Islet of Langerhans (tissue), 1 donor: ENCODE results near the gene RASAL3.

ENCODE experiments used
- FAIRE-seq: peaks from one replicate; lab custom pipeline; 2011; peaks lifted over from hg19 to GRCh38; lab: Jason Lieb, UNC

Gene RASAL3

DNA sequence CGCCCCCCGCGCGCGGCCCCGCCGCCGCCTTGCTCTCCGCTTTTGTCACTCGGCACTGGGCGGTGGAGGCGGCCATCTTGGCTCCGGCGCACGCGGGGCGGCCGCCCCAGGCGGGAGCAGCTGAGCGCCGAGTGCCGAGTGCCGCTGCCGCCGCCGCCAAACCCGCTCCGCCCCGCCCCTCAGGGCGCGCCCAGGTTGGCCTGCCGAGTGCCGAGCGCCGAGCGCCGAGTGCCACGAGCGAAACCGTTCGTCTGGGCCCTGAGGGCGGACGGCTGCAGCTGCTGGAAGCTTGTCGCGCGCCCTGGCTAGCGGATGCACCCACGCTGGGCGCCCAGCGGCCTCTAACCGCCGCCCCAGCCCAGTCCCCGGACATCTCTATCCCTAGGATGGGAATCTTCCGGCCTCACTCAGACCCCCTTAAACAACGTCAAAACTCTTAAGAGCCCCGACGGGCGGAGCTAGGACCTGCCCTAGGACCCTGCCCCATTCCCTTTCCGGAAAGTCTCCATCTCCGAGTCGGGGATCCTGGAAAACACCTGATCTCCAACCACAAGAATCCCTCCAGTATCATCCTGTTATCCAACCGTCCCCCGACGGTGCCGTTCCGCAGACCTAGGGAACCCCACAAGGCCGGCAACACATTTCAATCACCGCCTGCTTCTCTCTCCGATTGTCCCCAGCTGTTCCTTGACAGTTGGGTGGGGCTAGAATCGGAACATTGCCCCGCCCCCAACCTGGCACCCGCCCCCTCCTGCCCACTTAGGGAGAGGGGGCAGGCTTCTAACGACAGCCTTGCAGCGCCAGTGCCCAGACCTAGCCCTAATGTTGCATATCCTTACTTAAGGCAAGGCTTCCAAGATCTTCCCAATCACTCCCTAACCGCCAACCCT is 31.5 kb downstream of the RASAL3 start:
- no peak for FAIRE-seq

DNA sequence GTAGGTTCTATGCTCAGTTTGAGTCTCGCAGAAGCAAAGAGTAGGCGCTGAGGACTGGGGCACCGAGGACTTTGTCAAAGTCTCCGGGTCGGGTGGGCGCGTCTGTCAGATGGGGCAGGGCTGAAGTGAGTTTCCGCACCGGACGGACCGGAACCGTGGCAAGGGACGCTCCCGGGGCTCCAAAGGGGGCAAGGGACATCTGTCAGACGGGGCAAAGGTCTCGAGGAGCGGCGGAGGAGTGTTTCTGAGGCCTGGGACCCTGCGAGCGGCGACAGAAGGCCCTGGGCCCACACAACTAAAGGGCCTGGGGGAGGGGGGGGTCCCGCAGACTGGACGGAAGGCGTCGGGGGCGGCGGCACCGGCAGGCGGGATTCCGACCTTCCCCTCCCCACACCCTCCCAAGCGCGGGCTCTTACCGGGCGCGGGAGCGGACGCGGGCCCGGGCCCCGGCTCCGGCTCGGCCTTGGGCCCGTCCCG is 32.3 kb downstream of the RASAL3 start:
- FAIRE-seq = no peak

DNA sequence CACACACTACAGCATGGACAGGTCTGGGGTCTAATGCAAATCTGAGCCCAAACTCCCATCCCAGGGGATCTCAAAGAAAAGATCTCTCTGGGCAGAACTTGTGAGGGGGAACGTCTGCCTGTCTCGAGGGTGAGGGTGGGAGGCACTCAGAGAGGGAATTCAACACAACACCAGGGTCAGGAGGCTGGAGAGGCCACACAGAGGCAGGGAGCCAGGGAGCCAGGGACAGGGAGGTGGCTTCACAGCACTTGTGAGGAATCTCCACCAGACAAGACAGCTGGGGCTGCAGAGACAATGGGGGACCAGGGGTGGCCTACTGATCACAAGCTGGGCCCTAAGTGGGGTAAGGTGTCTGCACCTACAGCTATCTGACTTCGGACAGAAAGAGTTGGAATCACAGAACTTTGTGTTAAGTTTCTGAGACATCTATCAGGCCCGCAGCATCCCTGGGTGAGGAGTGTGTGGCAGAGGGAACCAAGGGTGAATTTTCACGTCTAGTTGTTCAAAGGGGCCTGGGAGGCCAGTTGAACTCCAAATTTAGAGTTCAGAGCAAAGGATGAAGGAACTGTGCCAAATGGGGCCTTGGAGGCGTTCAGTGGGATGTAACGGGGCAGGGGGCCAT is 32.8 kb downstream of the RASAL3 start:
- FAIRE-seq = no peak

DNA sequence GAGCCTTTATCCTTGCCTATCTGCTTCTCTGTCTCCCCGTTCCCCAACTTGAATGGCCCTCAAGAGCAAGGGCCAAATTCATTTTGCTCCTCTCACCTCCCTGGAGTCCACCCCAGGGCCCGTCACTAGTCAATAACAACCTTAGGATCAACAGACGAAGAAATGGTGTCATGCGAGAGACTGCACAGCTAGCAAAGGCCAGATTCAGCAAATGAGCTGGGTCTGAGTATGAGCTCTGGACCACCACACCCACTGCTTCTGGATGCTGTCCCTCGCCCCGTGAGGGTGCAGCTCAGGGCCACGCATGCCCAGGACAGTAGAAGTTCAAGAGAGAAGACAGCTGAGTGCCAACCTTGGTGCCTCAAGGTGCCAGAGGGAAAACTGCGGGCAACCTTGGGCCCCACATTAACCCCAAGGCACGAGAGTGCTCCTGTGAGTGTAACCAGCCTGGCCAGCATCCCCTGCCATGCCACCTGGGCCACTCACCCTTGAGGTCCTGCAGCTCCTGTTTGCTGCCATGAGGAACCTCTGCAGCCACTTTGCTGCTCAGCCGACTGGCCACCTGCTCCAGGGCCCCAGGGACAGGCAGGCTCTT is 33.7 kb downstream of the RASAL3 start:
- no peak for FAIRE-seq

DNA sequence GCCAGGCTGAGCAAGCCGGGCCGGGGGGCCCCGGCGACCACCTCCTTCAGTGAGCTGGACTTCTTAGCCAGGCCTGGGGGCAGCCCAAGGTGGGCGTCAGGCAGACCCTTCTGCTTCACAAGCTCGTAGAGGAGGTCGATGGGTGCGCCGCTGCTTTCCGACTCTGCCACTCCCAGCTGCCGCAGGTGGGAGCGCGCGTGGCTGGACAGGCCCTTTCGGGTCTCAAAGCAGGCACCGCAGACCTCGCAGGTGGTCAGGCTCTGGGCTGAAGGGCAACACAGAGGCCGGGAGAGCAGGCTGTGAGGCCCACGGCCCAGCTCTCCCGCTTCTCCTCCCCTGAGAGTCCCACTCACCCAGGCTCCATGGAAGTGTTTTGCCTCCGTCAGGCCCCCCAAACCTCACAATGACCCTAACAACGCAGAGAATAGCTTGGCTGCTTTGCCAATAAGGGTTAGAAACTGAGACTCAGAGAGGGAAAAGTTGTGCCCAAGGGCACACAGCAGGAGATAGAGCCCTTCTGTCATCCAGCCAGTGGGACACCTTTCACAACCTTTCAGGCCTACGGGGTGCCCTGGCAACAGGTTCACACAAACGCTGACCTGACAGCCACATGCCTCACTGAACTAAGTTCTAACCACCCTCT is 34.4 kb downstream of the RASAL3 start:
- no peak for FAIRE-seq

DNA sequence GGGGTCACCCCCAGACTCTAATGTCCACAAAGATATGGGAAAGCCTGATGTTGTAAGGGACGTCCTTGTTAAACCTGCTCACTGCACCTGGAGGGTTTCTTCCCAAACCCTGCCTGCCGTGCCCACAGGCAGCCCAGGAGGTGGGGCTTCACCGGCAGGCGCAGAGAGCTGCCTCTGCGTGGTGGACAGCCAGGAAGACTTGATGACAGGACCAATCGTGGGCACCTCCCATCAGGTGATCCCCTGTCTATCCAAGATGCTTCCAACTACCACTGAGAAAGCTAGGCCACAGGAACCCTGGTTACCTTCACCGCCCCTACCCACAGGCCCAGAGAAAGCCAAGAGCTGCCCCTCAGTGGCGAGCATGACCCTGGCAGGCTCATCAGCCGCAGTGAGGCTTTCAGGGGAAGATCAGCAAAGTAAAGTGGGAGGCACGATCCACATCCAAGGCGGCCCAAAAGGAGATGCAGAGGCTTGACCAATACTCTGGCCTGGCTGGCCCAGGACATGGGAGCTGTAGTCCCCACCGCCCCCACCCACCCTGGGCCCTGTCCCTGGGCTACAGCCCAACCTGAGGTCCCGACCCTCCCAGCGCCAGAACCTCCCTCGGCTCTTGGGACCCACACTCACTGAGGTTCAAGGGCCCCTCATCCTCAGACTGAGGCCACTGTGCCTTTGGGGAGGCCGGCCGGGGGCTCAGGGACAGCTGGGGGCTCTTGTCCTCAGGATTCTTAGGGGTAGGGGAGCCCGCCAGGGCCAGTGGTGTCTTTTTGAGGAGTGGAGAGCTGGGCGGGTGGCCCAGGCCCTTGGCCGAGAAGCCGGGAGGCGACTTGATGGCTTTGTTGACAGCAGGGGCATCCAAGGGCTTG is 35.2 kb downstream of the RASAL3 start:
- FAIRE-seq = no peak

DNA sequence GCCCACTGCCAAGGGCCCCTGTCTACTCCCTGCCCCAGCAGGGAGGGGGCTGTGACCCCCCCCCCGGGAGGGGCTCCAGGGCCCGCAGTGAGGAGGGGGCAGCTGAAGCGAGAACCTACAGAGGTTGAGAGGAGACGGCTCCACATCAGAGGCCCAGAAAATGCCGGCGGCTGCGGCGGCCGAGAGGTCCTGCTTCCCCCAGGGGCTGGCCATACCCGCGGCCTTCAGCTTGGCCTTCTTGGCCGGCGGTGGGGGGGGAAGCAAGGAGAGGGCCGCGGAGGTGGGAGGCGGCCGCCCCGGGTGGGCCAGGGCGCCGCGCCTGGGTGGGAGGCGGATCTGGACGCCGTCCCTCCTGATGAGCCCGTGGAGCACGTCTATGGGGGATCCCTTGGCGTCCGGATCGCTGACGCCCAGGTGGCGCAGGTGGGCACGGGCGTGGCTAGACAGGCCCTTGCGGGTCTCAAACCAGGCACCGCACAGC is 36.3 kb downstream of the RASAL3 start:
- FAIRE-seq = no peak

DNA sequence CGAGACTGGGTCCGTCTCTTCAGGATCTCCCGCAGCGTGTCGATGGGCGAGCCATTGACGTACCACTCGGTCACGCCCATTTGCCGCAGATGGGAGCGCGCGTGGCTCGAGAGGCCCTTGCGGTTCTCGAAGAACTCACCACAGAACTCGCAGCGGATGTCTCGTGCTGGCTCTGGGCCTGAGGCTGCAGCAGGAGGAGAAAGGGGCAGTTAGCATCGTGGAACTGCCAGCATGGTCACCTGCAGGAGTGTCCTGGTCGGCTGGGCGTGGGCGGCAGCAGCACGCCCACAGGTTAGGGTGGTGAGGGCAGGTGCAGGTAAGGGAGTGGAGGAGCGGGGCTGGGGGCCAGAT is 37.0 kb downstream of the RASAL3 start:
- no peak for FAIRE-seq

DNA sequence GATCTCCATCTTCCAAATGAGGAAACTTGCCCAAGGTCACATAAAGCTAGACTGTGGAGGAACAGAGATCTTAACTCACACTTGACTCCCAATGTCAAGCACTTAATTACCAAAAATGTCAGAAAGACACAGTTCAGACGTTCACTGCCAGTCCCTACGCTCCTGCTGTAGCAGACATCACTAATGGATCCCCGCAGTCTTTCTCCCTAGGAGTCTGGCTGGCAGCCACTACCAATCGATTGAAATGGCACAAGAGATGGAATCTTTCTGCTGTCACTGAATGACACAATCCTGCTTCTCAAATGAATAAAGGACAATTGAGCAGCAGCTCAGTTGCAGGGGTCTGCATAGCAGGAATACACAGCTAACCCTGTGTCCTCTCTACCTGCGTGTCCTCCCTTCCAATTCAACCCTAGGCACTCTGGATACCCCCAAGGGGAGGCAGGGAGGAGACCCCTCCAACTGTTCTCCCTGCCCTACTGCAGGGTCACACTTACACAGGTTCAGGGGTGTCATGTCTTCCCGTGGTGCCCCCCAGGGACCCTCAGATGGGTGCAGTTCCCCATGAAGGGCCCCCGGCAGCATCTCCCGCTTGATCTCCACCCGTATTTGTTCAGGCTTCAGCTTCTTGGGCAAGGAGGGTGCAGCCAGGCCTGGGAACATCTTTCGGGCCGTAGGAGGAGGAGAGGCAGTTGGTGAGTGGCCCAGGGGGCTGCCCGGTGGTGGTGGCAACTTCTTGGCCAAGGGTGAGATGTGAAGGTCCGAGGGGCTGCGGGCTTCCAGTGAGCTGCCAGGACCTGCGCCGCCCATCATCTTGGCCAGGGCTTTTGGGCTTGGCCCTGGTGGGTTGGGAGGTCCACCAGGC is 37.6 kb downstream of the RASAL3 start:
- FAIRE-seq = no peak

DNA sequence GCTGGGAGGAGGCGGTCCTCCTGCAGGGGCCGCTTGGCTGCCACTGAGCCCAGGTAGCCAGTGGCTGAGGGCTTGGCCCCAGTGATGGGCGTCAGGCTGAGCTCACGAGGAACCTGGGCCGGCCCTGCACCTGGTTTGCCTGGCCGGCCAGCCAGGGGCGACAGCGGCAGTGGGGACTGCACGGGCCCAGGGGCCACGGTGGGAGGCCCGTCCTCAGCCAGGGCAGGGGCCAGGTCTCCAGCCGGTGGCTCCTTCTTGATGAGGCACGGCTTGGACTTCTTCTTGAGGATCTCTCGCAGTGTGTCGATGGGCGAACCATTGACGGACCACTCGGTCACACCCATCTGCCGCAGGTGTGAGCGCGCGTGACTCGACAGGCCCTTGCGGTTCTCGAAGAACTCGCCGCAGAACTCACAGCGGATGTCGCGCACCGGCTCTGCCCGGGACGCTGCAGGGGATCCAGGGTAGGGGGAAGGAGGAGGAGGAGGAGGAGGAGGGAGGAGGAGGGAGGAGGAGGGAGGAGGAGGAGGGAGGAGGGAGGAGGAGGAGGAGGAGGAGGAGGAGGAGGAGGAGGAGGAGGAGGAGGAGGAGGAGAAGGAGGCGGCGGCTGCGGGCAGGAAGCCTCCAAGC is 38.9 kb downstream of the RASAL3 start:
- FAIRE-seq = no peak

DNA sequence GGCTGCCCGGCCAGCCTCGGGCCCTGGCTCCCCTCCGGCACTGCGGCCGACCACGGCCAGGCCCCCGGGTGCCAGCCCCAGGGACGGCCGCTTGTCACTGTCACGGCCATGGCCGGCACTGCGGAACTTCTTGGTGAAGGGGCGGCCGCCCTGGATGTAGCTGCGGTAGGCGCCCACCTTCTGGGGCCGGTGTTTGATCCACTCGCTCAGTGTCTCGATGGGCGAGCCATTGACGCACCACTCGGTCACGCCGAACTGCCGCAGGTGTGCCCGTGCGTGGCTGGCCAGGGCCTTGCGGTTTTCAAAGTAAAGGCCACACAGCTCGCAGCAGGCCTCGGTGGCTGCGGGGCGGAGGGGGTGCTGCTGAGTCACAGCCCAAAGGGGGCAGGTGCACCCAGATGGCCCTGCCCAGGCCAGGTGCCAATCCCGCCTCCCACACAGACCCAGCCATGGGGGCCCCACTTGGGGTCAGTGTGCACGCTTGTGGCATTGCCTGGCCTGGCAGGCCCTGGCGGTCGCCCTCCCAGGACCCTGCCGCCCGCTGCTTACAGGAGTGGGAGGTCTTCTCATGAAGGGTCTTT is 39.6 kb downstream of the RASAL3 start:
- FAIRE-seq = no peak

DNA sequence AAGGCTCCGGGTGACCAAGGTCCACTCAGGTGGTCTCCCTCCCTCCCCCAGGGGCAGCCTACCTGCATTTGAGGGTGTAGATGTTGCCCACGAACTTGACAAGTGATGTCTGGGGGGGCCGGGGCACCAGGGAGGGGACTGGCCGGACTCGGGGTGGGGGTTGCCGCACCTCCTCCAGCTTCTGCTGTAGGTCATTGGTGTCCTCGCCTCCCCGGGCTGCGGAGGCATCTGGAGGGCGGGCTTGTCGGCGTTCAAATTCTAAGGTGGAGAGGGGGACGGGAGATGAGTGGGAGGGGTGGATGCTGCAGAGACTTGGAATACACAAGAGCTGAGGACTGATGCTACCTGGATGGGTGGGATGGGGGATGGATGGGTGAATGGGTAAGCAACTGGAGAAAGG is 40.2 kb downstream of the RASAL3 start:
- FAIRE-seq = no peak

DNA sequence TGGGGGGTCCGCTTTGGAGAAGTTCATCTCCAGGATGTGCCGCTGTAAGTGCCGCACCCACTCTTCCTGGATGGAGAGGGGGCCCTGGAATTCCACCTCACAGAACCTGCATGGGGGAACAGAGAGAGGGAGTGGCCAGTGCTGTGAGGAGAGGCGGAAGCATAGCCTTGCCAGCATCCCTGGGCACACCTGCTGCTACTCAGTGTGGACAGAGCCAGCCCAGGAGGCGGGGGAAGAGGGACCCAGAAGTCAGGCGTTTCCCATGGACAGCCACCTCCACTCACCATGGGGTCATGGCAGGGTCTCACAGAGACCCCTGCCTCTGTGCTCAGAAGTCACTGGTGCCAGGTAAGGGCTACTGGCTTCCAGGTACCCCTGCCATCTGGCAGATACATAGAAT is 41.2 kb downstream of the RASAL3 start:
- no peak for FAIRE-seq

DNA sequence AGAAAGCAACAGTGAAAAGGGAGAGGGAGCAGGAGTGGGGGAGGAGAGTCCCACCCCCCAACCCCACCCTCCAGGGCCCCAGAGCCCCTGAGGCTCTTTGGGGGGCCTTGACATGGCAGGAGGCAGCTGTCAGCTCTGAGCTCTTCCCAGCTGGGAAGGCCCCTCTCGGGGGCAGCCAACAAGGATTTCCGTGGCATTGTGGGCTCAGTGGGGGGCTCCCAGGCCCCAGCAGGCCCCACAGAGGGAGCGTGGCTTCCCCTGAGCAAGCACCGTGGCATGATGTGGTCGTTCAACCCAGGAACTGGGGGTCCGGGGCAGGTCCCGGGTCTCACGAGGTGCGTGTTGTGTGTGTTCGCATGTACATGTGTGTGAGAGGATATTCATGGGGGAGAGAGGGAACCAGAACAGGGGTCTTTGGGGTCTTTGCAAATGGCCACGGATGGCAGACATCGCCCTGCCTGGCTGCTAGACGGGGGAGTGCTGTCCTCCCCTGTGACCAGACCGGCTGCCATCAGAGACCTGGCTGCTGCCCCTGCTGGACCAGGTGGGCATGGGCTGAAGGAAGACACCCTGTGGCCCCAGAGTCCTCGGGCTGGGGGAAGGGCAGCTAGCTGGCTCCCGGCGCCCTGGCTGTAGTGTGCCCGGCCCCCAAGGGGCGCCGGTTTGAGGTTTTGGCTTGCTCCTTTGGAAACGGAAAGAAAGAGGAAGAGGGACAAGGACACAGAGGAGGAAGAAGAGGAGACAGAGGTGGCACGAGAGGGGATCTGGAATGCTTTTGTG is 41.9 kb downstream of the RASAL3 start:
- no peak for FAIRE-seq

DNA sequence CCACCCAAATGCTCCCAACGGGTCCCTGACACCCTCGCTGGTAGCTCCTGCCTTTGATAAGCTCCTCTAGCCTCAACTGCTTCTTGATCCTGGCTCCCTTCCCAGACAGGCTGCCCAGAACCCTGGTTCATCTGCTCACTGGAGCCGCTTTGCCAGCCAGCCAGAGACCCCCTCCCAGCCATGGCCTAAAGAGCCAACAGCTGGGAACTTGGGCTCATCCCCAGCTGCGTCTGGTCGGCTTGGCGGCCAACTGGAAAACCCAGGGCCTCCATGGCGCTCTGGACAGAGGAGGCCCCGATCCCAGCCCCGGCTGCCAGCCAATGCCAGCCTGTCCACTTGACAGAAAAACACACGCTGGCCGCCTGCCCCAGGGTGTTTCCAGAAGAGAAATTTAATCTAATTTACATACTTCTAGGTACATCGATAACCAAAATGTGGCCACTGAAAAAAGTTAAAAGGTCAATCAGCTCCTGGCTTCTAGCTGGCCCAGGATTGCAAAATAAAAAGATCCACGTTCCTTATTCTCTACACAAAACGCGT is 42.6 kb downstream of the RASAL3 start:
- FAIRE-seq = no peak

DNA sequence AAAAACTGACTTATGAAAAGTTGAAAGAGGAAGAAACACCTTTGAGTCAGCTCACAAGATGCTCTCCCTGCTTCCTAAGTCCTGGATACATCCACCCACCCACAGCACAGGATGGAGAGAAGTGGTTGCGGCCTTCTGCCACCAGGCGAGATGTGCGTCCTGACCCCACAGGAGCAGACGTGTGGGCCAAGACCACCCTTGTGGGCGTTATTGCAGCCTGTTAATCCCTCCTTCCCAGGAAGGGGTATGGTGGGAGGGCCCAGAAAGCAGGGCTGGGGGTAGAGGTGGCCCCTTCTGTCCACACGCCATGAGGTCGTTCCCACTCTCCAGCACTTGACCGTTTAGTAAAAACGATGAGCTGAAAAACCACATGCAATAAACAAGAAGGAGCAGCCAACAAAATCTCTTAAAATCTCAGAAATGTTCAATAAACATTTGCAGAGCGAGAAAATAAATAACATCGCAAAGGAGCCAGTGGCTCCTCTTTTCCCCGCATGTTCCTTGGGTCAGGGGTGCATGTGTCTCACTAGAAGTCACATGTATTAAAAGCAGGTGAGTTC is 43.1 kb downstream of the RASAL3 start:
- FAIRE-seq = no peak

DNA sequence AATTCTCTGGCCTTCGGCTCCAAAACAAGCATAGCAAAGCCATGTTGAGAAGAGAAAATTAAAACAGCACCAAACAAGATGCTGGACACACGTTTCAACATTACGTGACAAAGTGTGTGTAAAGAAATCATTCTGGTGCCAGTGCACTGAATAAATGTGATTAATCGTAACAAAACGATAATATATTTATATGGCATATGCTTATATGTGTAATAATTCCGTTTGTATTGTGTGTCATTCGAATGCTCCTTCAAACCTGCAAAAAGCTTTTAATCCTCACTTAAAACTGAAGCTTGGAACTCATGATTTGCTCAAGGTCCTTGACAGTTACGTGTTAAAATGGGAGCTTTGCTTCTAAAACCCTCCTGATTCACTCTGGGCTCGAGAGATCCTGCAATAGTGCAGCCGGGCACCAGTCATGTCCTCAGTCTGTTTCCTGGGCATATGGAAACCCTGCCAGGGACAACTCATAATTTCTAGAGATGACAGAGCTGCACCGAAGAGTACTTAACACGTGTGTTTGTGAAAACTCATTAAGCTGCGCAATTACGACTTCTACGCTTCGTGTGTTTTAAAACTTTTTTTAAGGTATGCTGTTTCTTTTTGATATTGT is 44.8 kb downstream of the RASAL3 start:
- FAIRE-seq = no peak
